GM21737 (cell line): Measurements from ENCODE around the gene KIF3C.

ENCODE experiments used
- ATAC-seq: cut with Tn5 transposase; IDR thresholded peaks from one replicate; pipeline ENCODE4 v1.9.1; 2021; ENCODE audit warnings: mild to moderate bottlenecking, moderate library complexity; ENCODE audit not compliant: unreplicated experiment

KIF3C gene

GRCh38 chr2:25881764-25882163, 100.5 kb downstream of the KIF3C start:
- no peak for ATAC-seq

- ATAC-seq: no peak
These were observed 103.1 kb downstream of the KIF3C start for GRCh38 chr2:25879133-25879730.

- peak; percentile 92 for ATAC-seq
These were observed 103.8 kb downstream of the KIF3C start, which contains the start of gene ASXL2 for GRCh38 chr2:25878361-25879132. TSS of gene ASXL2 (minus strand) at chr2:25878487. CDS start at chr2:25878222, 265 bp downstream.

- peak; percentile 38 for ATAC-seq
These were observed 104.6 kb downstream of the KIF3C start for GRCh38 chr2:25877431-25878360.
